IMR-90 (cell line): ENCODE data around the gene PTPN13. TPM values are rescaled to one million over a fixed set of nuclear protein-coding genes. Genes with fewer than 3 reads are reported as not detected.

Experiments
- ATAC-seq: fragments of 200-7000 bp; cut with Tn5 transposase; 2 replicates; pipeline ENCODE4 v1.9.1; 2020; ENCODE audit warnings: low read depth, mild to moderate bottlenecking, moderate library complexity
- BruUV-seq: library from RNA; stranded (reverse); fragments of 400-500 nt; replicated peaks from 2 replicates; lab custom pipeline; 2021; lab: Mats Ljungman, UMichigan
- CTCF ChIA-PET: fragments of 300-600 bp; formaldehyde crosslinking; extraction: SDS; loops from one replicate; lab custom pipeline; 2021; ENCODE audit warnings: antibody characterized with exemption; lab: Yijun Ruan, JAX
- POLR2A ChIA-PET: fragments of 300-600 bp; sonication (Branson Sonifier 250); formaldehyde crosslinking; loops from one replicate; lab custom pipeline; 2022; ENCODE audit warnings: antibody characterized with exemption; ENCODE audit not compliant: unreplicated experiment; lab: Charles Lee
- DNase-seq: peaks from one replicate; pipeline ENCODE4 v3.0.0; 2013
- H2AFZ ChIP-seq: replicated peaks from 2 replicates; pipeline ENCODE3; 2013; ENCODE audit warnings: low read length, mild to moderate bottlenecking; ENCODE audit not compliant: poor library complexity
- H2AK5ac ChIP-seq: 2 replicates; pipeline ENCODE4 v1.6.1; 2013; ENCODE audit warnings: low read depth, low read length, inconsistent platforms
- H2AK9ac ChIP-seq: replicated peaks from 2 replicates; pipeline ENCODE3; 2013; ENCODE audit warnings: mild to moderate bottlenecking, low read depth, low read length, moderate library complexity; ENCODE audit not compliant: poor library complexity
- H2BK120ac ChIP-seq: 2 replicates; pipeline ENCODE4 v1.6.1; 2013; ENCODE audit warnings: low read depth, low read length, inconsistent platforms
- H2BK15ac ChIP-seq: 3 replicates; pipeline ENCODE4 v1.6.1; 2013; ENCODE audit warnings: low read depth, low read length, inconsistent platforms
- H2BK20ac ChIP-seq: 2 replicates; pipeline ENCODE4 v1.6.1; 2013; ENCODE audit warnings: low read depth, mild to moderate bottlenecking, inconsistent platforms, low read length, moderate library complexity
- H2BK5ac ChIP-seq: 2 replicates; pipeline ENCODE4 v1.6.1; 2013; ENCODE audit warnings: mild to moderate bottlenecking, low read depth, low read length, inconsistent platforms; ENCODE audit not compliant: poor library complexity, severe bottlenecking
- H3K14ac ChIP-seq: replicated peaks from 2 replicates; pipeline ENCODE4 v1.6.1; 2013; ENCODE audit warnings: low read depth, low read length, inconsistent platforms
- H3K18ac ChIP-seq: 2 replicates; pipeline ENCODE4 v1.6.1; 2013; ENCODE audit warnings: low read depth, low read length, control low read depth
- H3K23ac ChIP-seq: 2 replicates; pipeline ENCODE4 v1.6.1; 2013; ENCODE audit warnings: low read depth, low read length, inconsistent platforms
- H3K27ac ChIP-seq: 2 replicates; pipeline ENCODE4 v1.5.1; 2013; ENCODE audit warnings: mild to moderate bottlenecking, control low read depth, low read length; ENCODE audit not compliant: insufficient read depth
- H3K27me3 ChIP-seq: 2 replicates; pipeline ENCODE4 v1.6.1; 2013; ENCODE audit warnings: low read length; ENCODE audit not compliant: control insufficient read depth, insufficient read depth
- H3K36me3 ChIP-seq: 2 replicates; pipeline ENCODE4 v1.6.1; 2013; ENCODE audit warnings: low read length, mixed read lengths; ENCODE audit not compliant: control insufficient read depth, insufficient read depth
- H3K4ac ChIP-seq: 2 replicates; pipeline ENCODE4 v1.6.1; 2013; ENCODE audit warnings: low read depth, low read length, inconsistent platforms
- H3K4me1 ChIP-seq: 2 replicates; pipeline ENCODE4 v1.6.1; 2013; ENCODE audit warnings: low read length, mixed read lengths; ENCODE audit not compliant: control insufficient read depth, insufficient read depth
- H3K4me2 ChIP-seq: 2 replicates; pipeline ENCODE4 v1.6.1; 2013; ENCODE audit warnings: low read depth, mild to moderate bottlenecking, control low read depth, low read length, moderate library complexity
- H3K4me3 ChIP-seq: 2 replicates; pipeline ENCODE4 v1.5.1; 2013; ENCODE audit warnings: low read depth, mild to moderate bottlenecking, control low read depth, low read length, moderate library complexity; ENCODE audit not compliant: insufficient read depth
- H3K56ac ChIP-seq: 2 replicates; pipeline ENCODE4 v1.6.1; 2013; ENCODE audit warnings: low read length, inconsistent platforms; ENCODE audit not compliant: insufficient read depth; ENCODE audit errors: extremely low read depth
- H3K79me1 ChIP-seq, 2 experiments: 2 replicates each; pipeline ENCODE4 v1.6.1; 2013; ENCODE audit warnings: low read length in 2 of 2, inconsistent platforms in 1 of 2, low read depth in 1 of 2
- H3K9ac ChIP-seq: 2 replicates; pipeline ENCODE4 v1.6.1; 2013; ENCODE audit warnings: low read depth, low read length, control low read depth
- H3K9me1 ChIP-seq: 2 replicates; pipeline ENCODE4 v1.6.1; 2013; ENCODE audit warnings: low read length, inconsistent platforms; ENCODE audit not compliant: insufficient read depth
- H3K9me3 ChIP-seq: 2 replicates; pipeline ENCODE4 v1.6.1; 2013; ENCODE audit warnings: low read length; ENCODE audit not compliant: control insufficient read depth, insufficient read depth
- H4K20me1 ChIP-seq: 2 replicates; pipeline ENCODE4 v1.6.1; 2013; ENCODE audit warnings: low read length, inconsistent platforms; ENCODE audit not compliant: insufficient read depth
- H4K5ac ChIP-seq: 2 replicates; pipeline ENCODE4 v1.6.1; 2013; ENCODE audit warnings: mild to moderate bottlenecking, low read depth, low read length, control low read depth
- H4K8ac ChIP-seq, 2 experiments: 2 replicates each; pipeline ENCODE4 v1.6.1; 2013; ENCODE audit warnings: low read depth in 2 of 2, low read length in 2 of 2, control low read depth in 1 of 2, inconsistent platforms in 1 of 2
- H4K91ac ChIP-seq: 2 replicates; pipeline ENCODE4 v1.6.1; 2013; ENCODE audit warnings: low read depth, low read length, inconsistent platforms; ENCODE audit not compliant: insufficient read depth
- BHLHE40 ChIP-seq: fragments of 150-350 bp; IDR thresholded peaks from 2 replicates; pipeline ENCODE4 v1.6.1; 2016; ENCODE audit warnings: mild to moderate bottlenecking, low read depth, low read length
- CEBPB ChIP-seq: IDR thresholded peaks from 2 replicates; pipeline ENCODE4 v1.6.1; 2012; ENCODE audit warnings: low read depth, low read length, improper control_type of control experiment
- CTCF ChIP-seq: conservative IDR thresholded peaks from 2 replicates; pipeline ENCODE4 v1.5.1; 2012; ENCODE audit warnings: mild to moderate bottlenecking, low read depth, low read length, improper control_type of control experiment
- FOS ChIP-seq: fragments of 150-350 bp; IDR thresholded peaks from 2 replicates; pipeline ENCODE4 v1.6.1; 2016; ENCODE audit warnings: low read depth, low read length
- MXI1 ChIP-seq: IDR thresholded peaks from 2 replicates; pipeline ENCODE4 v1.6.1; 2012; ENCODE audit warnings: low read depth, mild to moderate bottlenecking, low read length, moderate library complexity, borderline replicate concordance
- NFE2L2 ChIP-seq: fragments of 150-350 bp; IDR thresholded peaks from 2 replicates; pipeline ENCODE4 v1.6.1; 2016; ENCODE audit warnings: low read depth, mild to moderate bottlenecking, low read length
- POLR2A ChIP-seq: IDR thresholded peaks from 2 replicates; pipeline ENCODE4 v1.6.1; 2012; ENCODE audit warnings: mild to moderate bottlenecking, low read depth, low read length
- RAD21 ChIP-seq: IDR thresholded peaks from 2 replicates; pipeline ENCODE4 v1.6.1; 2012; ENCODE audit warnings: low read length, improper control_type of control experiment
- RCOR1 ChIP-seq: IDR thresholded peaks from 2 replicates; pipeline ENCODE4 v1.6.1; 2012; ENCODE audit warnings: mild to moderate bottlenecking, low read length, improper control_type of control experiment; ENCODE audit not compliant: insufficient replicate concordance
- RFX5 ChIP-seq: IDR thresholded peaks from 2 replicates; pipeline ENCODE4 v1.8.0; 2012; ENCODE audit warnings: low read depth, mild to moderate bottlenecking, low read length, moderate library complexity
- SMC3 ChIP-seq: fragments of 150-350 bp; IDR thresholded peaks from 2 replicates; pipeline ENCODE4 v1.6.1; 2016; ENCODE audit warnings: low read depth, mild to moderate bottlenecking, antibody characterized with exemption, low read length, moderate library complexity
- USF2 ChIP-seq: fragments of 150-350 bp; IDR thresholded peaks from 2 replicates; pipeline ENCODE4 v1.6.1; 2017; ENCODE audit warnings: mild to moderate bottlenecking, antibody characterized with exemption, low read length, low read depth
- dilution Hi-C: fragments of 300-500 bp; cut with HindIII; formaldehyde crosslinking; loops from one replicate; pipeline ENCODE4 v1.14.3; 2018; ENCODE audit warnings: low sequenced_read_pairs; ENCODE audit not compliant: unreplicated experiment
- in situ Hi-C: fragments of 300-500 bp; cut with MboI; formaldehyde crosslinking; loops from 3 replicates; pipeline ENCODE4 v1.14.3; 2019; ENCODE audit warnings: low sequenced_read_pairs, inconsistent platforms, mixed read lengths
- intact Hi-C: fragments of 100-400 bp; cut with micrococcal nuclease; formaldehyde crosslinking; loops from 2 replicates; pipeline ENCODE4 v1.10.0; 2022
- polyA plus RNA-seq, 3 experiments: library from polyadenylated mRNA; depleted of rRNA; stranded (reverse); fragments of >200 nt; gene quantifications; 2 replicates each; pipeline ENCODE4 v1.2.3, GENCODE V29; 2012; ENCODE audit warnings: low replicate concordance in 1 of 3
- total RNA-seq: library from RNA; depleted of rRNA; stranded (reverse); fragments of >200 nt; gene quantifications from 2 replicates; pipeline ENCODE4 v1.2.3, GENCODE V29; 2012

PTPN13 gene
- total and polyA plus RNA-seq, 2 of the 4 experiments (the other 2 are of a cell fraction) = 7.7 to 29.0 TPM

GRCh38 chr4:86556791-86557415, 37.2 kb upstream of the PTPN13 start:
- no peak overlapping the region for H3K4ac ChIP-seq
- no peak overlapping the region for H3K27ac ChIP-seq
- peaks cover 2% of the 10 kb centered on the region; the same call in 1 of the 2 replicates for H3K27me3 ChIP-seq
- H2BK120ac ChIP-seq = no peak overlapping the region
- H4K5ac ChIP-seq = no peak overlapping the region
- H3K79me1 ChIP-seq = no peaks in the 10 kb centered on the region
- dilution Hi-C loops (no loop called here), in situ Hi-C loops (no loop called here), intact Hi-C loops (no loop called here)
- no peak for TF ChIP-seq USF2
- TF ChIP-seq RAD21 = no peak
- no peak for TF ChIP-seq RCOR1
- no peak for TF ChIP-seq SMC3
- no peak for TF ChIP-seq BHLHE40
- no peak for TF ChIP-seq RFX5
- no peak for TF ChIP-seq CTCF
- no peak for TF ChIP-seq CEBPB
- no peak for TF ChIP-seq POLR2A
- no peak for TF ChIP-seq NFE2L2
- TF ChIP-seq FOS = no peak
- no peak for TF ChIP-seq MXI1
- H2BK15ac ChIP-seq = no peak overlapping the region
- DNase-seq (no peak), ATAC-seq (no peak)
- H4K20me1 ChIP-seq = no peaks in the 10 kb centered on the region
- no peak overlapping the region for H2AFZ ChIP-seq
- H2AK9ac ChIP-seq = no peak overlapping the region
- no peak overlapping the region for H3K56ac ChIP-seq
- no peak overlapping the region for H4K8ac ChIP-seq
- no peak overlapping the region for H3K18ac ChIP-seq
- BruUV-seq = no TSS peak
- no peak overlapping the region for H3K14ac ChIP-seq
- H3K23ac ChIP-seq = no peak overlapping the region
- CTCF ChIA-PET = no interaction called here
- no peaks in the 10 kb centered on the region for H3K9me1 ChIP-seq
- H3K4me3 ChIP-seq = no peak overlapping the region
- no peak overlapping the region for H4K91ac ChIP-seq
- H3K36me3 ChIP-seq = no peaks in the 10 kb centered on the region
- H3K4me1 ChIP-seq = no peaks in the 10 kb centered on the region
- POLR2A ChIA-PET = no interaction called here
- H3K4me2 ChIP-seq = no peak overlapping the region
- no peak overlapping the region for H2AK5ac ChIP-seq
- H3K9me3 ChIP-seq = no peaks in the 10 kb centered on the region
- no peak overlapping the region for H3K9ac ChIP-seq
- no peak overlapping the region for H2BK20ac ChIP-seq
- H2BK5ac ChIP-seq = no peak overlapping the region
